SKM-1 (cell line): ENCODE measurements around the gene ARPC4.
"Not testable (repeated sequence)": the region's sequence is repeated elsewhere in the genome, so short reads cannot be mapped to it uniquely, and the experiment has no call there.

ENCODE experiments used
- DNase-seq: peaks from one replicate; lab custom pipeline; 2025; ENCODE audit not compliant: unreplicated experiment; lab: John Stamatoyannopoulos, UW

ARPC4 gene

DNA sequence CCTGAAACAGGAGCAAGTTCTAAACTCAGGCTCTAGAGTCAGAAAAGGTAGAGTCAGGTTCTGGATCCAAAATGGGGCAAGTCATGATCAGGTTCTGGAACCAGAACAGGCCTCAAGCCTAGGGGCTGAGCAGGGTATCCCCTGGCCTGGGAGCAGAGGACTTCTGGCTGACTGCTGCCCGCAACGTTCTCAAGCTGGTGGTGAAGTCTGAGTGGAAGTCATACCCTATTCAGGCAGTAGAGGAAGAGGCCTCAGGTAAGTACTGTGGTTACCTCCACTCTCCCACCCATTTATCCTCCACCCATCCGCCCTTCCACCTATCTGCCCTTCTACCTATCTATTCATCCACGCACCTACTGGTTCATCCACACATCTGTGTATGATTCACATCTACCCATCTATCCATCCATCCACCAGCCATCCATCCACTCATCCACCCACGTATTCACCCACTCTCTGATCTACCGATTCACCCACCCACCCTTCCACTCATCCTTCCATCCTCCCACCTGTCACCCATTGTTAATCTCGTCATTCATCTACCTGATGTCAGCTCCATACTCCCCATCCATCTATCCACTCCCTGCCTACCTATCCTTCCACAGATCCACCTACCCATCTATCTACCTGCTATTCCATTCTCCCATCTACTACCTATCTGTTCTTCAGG lies 25.9 kb downstream of the ARPC4 start:
- no peak for DNase-seq

DNA sequence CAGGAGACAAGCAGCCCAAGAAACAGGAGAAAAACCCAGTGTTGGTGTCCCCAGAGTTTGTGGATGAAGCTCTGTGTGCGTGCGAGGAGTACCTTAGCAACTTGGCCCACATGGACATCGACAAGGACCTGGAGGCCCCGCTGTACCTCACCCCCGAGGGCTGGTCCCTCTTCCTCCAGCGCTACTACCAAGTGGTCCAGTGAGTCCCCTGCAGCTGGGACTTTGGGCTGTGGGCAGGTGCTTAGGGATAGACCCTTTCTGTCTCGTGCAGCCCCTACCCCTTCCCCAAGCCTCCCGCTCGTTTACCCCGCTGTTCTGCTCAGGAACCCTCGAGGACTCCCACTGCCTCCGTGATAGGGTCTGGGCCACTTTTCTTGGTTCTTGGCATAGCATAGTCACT lies 27.7 kb downstream of the ARPC4 start:
- DNase-seq = no peak

DNA sequence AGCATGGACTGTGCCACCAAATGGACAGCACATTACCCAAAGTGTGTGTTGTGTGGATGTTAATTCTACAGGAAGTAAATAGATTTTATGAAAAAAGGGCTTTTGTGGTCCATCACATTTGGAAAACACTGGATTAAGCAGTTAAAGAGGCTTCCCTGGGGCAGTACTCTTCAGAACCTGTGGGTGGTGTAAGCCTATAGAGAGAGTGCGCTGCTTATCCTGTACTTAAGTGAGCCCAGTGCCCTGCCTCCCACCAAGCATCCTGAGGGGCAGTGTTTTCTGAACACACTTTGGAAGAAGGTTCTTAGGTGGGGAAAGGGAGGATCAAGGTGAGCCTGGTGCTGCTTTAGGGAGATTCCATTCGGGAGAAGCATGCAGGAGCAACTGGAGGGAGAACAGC lies 28.1 kb downstream of the ARPC4 start:
- no peak for DNase-seq

DNA sequence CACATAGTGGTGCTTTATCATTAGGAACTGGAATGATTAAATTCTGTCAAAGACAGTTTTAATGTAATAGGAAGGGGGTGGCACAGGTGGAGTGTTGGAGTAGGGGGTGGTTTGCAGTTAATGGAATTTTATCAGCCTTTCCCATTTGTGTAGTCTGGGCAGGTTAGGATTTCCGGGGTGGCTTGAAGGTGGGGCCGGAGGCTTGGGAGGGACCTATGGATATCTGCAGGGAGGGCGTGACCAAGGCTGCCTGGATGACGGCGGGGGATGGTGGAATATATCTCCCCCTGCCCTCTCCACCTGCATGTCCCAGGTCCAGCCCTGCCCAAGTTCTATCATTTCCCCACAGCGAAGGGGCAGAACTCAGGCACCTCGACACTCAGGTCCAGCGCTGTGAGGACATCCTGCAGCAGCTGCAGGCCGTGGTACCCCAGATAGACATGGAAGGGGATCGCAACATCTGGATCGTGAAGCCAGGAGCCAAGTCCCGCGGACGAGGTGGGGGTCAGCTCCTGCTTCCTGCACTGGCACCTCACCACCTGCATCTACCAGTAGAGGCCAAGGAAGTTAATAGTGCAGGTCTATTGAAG lies 32.7 kb downstream of the ARPC4 start:
- no peak for DNase-seq

DNA sequence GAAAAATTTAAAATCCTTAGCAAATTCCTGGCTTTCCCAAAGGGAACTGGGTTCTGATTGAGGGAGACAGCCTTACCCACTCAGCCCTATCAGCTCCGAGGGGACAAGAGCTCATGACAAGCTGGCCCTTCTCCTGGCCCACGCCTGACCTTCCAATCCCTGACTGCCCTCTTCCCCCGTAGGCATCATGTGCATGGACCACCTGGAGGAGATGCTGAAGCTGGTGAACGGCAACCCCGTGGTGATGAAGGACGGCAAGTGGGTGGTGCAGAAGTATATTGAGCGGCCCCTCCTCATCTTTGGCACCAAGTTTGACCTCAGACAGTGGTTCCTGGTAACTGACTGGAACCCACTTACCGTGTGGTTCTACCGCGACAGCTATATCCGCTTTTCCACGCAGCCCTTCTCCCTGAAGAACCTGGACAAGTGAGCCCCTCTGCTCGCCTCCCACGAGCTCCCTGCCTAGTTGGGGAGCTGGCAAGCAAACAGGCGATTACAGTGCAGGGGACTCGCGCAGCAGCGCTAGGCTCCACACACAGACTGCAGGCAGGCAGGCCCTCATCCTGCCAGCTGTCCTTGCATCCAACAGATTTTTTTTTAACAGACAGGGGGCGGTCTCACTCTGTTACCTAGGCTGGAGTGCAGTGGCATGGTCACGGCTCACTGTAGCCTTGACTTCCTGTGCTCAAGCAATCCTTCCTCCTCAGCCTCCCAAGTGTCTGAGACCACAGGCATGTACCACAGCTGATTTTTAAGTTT lies 34.1 kb downstream of the ARPC4 start:
- peak; percentile 37 for DNase-seq

DNA sequence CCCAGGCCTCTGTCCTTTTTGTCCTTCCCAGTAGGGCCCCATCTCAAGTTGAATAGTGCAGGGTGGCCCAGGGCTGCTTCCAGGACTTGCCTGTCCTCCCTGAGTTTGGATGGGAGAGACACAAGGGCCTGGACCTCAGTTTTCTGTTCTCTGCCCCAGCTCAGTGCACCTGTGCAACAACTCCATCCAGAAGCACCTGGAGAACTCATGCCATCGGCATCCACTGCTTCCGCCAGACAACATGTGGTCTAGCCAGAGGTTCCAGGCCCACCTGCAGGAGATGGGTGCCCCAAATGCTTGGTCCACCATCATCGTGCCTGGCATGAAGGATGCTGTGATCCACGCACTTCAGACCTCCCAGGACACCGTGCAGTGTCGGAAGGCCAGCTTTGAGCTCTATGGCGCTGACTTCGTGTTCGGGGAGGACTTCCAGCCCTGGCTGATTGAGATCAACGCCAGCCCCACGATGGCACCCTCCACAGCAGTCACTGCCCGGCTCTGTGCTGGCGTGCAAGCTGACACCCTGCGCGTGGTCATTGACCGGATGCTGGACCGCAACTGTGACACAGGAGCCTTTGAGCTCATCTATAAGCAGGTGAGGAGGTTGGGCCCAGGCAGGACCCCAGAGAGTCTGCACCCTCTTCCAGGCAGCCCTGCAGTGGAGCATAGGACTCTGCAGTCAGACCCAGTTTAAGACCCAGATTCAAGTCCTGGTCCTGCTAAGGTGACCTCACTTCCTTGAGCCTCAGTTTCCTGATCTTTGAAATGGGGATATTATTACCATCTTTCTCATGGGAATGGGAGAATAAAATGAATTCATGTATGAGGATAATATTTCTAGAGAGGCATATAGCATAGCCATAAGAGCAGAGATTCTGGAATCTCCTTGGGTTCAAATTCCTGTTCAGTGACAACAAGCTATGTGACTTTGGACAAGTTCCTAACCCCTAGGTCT lies 36.2 kb downstream of the ARPC4 start:
- no peak for DNase-seq

DNA sequence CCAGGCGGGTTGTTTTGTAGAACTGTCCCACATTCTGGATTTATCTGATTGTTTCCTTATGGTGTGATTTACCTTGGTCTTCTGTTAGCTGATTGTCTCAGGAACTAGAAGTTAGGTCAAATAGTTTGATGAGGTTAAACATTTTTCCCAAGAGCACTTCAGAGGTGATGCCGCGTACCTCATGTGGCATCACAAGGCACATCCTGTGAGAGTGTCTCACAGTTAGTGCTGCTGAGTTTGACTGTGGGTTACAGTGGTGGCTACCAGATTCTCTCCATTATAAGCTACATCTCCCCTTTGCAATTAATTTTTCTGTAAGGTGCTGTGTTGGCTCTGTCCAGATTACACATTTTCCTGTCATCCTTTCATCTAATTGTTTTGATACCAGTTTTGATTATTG lies 38.4 kb downstream of the ARPC4 start:
- DNase-seq = no peak

DNA sequence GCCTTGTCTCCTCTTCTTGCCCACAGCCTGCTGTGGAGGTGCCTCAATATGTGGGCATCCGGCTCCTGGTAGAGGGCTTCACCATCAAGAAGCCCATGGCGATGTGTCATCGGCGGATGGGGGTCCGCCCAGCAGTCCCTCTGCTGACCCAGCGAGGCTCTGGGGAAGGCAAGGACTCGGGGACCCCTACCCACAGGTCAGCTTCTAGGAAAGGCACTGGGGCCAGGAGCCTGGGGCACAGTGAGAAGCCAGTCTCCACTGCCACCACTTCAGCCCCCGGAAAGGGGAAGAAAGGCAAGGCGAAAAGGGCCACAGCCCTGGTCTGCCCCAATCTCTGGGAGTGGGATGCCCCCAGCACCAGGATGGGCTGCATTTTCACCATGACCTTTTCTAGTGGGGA lies 40.2 kb downstream of the ARPC4 start:
- no peak for DNase-seq

DNA sequence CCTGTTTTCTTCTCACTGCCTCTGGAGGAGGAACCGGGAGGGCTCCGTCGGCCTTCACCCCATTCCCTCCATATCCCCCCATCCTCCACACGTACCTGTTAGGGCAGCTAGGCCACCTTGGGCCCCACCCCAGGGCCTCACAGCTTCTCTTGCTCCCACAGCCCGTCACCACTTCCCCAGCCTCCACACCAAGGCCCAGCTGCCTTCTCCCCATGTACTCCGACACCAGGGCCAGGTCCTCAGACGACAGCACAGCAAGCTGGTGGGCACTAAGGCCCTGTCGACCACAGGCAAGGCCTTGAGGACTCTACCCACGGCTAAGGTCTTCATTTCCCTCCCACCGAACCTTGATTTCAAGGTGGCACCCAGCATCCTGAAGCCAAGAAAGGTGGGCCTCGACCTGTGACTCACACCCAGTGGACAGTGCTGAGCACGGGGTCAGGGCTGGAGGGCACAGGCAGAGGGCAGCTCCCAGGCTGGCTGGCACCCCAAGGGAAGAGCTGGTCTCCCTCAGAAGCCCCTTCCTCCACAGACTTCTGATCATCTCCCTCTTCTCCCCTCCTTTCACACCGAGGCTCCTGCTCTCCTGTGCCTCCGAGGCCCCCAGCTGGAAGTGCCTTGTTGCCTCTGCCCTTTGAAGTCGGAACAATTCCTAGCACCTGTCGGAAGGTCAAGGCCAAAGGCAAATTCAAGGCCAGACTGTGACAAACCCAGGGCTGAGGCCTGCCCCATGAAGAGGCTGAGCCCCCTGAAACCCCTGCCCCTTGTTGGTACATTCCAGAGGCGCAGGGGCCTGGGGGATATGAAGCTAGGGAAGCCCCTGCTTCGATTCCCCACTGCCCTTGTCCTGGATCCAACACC lies 41.9 kb downstream of the ARPC4 start:
- no peak for DNase-seq

DNA sequence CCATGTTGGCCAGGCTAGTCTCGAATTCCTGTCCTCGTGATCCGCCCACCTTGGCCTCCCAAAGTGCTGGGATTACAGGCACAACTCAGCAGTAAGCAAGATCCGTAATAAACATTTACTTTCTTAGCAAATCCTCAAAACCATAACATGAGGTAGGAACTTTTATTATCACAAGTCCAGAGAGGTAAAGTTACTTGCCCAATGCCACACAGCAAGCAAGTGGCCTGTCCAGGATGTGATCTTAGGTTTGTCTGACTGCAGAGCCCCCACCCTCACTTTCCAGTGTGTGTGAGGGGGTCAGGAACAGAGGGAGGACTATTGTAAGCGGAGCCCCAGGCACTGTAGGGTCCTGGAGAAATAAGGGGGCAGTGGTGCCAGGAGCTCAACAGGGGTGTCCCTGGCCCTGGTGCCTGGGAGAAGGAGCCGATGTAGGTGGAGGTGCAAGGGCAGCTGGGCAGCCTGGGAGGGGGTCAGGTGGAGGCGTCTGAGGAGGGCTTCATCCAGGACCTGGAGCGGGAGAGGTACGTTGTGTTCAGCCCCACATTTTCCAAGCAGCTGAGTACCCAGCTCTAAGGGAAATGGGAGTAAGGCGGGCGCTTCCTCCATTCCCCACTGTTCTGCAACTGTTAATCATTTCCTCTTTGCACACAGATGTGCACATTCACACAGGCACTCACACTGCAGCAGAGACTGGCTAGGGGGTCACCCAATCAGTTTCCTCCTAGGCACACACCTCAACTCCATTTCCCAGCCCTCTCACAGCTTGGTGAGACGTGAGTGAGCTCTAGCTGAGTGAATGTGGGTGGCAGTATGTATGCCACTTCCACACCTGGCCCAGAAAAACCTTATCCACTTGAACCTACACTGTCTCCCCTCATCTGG lies 45.1 kb downstream of the ARPC4 start:
- DNase-seq = no peak

DNA sequence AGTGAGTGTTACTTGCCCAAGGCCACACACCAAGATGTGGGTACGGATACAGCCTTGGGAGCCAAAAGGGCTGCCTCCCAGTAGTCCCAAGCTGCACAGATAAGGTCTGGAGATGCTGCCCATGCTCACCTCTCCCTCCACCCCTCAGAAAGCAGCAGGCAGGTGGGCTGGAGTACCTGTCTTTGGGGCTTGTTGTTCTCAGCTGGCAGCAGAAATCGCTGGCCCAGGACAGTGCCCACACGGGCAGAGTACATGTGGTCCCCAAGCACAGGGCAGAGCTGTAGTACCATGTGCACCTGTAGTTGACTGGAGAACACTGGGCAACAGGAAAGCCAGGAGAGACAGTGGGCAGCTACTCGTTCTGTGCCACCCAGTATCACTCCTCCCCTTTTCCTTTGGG lies 46.0 kb downstream of the ARPC4 start:
- DNase-seq = no peak

DNA sequence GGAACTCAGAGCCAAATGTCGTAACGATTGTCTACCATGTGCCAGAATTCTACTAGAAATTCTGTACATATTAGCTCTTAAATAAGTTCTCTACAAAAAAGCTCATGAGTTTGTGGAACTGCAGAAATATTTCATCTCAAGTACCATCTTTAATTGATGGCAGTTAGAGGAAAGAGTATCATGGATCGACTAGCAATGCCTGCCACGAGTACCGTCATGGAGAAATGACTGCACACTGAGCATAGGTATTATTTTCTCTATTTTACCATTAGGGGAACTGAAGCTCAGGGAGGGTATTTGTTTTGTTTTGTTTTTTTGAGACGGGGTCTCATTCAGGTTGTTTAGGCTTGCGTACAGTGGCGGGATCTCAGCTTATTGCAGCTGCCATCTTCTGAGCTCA lies 48.1 kb downstream of the ARPC4 start:
- DNase-seq = no peak

DNA sequence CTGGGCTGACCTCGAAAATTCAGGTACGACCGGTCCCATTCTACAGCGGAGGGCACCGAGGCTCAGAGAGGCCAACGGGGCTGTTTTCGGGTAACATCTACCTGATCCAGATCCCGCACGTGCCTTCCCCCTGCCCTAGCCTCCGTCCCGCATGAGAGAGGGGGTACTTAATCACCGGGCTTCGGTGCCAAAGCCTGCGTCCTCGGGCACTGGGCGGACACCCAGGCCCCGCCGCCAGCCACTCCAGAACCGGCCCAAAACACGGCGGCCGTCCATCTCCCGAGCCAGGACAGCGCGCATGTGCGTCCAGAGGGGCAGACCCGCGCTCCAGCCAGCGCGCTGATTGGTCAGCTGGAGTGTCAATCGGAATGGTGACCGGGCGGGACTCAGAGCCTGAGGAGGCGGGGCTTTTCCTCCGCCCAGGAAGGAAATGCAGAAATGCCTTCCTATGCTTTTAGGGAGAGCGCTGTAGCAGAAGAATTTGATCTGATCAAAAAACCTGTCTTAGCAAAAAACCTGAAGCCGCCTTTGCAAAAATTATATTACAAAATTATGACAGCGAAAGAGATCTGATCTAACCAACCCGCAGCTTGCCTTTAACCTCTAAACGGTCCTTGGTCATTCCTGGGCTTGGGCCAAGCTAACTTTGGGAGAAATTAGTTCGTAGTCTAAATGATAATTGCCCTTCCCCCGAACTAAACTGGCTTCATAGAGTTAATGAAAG lies 51.0 kb downstream of the ARPC4 start, which contains the start of gene RPUSD3:
TSS of gene RPUSD3 (minus strand) at position 294 of the 724 bp plus-strand sequence. CDS start at position 276, 18 bp downstream.
- DNase-seq = peak; percentile 73

DNA sequence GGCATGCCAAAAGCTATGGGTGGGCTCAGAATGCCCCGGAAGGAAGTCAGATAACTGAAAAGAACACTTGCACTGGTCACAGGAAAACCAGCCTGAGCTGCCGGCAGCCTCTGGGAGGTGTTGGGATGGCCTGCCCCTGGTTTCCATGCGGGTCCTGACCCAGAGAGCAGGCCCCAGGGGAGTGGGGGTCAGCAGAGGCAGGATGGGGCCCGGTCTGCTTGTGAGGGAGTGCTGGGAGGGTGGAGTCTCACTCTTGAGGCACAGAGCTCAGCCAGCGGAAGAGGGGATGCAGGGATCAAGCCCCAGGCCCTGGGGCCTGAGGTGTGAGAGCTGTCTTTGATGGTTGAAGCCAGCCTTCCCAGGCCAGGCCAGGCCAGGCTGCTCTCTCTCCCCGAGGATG lies 53.3 kb downstream of the ARPC4 start:
- DNase-seq = no peak

DNA sequence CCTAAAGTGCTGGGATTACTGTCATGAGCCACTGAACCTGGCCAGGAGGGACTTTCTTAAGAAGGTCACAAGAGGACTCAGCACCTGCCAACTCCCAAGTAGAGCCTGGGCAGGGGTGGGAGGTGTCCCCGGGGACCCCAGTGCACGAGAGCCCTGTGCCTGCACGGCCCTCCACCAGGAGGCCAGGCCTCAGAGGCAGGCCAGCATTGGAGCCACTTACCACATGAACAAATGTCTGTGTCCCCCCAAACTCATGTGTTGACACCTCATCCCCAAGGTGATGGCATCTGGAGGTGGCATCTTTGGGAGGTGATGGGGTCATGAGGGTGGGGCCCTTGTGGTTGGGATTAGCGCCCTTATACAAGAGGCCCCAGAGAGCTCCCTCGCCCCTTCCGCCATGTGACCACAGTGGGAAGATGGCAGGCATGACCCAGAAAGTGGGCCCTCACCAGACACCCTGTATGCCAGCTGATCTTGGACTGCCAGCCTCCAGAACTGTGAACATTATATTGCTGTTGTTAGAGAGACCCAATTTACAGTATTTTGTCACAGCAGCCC lies 54.1 kb downstream of the ARPC4 start:
- no peak for DNase-seq

DNA sequence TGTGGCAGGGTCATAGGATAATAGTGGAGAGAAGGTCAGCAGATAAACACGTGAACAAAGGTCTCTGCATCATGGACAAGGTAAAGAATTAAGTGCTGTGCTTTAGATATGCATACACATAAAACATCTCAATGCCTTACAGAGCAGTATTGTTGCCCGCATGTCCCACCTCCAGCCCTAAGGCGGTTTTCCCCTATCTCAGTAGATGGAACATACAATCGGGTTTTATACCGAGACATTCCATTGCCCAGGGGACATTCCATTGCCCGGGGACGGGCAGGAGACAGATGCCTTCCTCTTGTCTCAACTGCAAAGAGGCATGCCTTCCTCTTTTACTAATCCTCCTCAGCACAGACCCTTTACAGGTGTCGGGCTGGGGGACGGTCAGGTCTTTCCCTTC lies 55.0 kb downstream of the ARPC4 start:
- not testable (repeated sequence) for DNase-seq

DNA sequence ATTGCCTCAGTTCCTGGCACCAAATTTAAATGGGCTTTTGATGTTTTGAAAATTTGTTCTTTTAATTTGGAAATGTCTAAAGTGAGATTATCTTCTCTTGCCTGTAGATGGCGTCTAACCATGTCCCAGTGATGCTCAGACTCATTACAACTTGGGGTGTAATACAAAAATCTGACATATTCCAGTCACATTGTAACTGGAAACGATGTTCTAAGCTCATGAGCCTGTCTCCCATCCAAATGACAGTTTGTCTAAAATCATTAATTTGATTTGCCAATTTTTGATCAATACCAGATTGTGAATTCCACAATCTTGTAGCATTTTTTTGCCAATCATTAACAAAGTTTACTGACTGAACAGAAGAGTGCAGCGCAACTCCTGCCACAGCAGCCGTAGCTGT lies 56.0 kb downstream of the ARPC4 start:
- DNase-seq = not testable (repeated sequence)

DNA sequence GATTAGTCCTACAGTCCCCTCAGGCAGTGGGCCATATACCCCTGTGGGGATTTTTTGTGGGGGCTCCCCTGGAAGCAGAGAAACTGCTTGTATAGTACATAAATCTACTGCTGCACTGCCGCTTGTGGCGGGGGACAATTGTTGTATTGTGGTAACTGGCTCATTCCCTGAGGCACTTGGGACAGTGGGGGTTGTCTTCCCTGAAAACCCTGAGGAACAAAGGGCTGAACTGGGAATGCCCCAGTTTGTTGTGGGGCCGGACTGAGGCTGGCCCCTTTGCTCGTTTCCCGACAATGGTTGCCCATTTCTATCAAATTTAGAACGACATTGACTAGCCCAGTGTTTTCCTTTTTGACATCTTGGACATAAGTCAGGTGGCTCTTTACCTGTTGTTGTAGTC lies 58.5 kb downstream of the ARPC4 start:
- DNase-seq = not testable (repeated sequence)
